NCI-H1417 treated with DMSO at 0.1 percent for 48 hours (cell line): Measurements from ENCODE around the gene SNX27.
"Not testable (repeated sequence)": the region's sequence is repeated elsewhere in the genome, so short reads cannot be mapped to it uniquely, and the experiment has no call there.

Source experiments
- DNase-seq: peaks from one replicate; lab custom pipeline; 2025; lab: John Stamatoyannopoulos, UW

SNX27 gene

GRCh38 chr1:151641229-151641628, 29.4 kb downstream of the SNX27 start:
- DNase-seq, result no peak

DNA sequence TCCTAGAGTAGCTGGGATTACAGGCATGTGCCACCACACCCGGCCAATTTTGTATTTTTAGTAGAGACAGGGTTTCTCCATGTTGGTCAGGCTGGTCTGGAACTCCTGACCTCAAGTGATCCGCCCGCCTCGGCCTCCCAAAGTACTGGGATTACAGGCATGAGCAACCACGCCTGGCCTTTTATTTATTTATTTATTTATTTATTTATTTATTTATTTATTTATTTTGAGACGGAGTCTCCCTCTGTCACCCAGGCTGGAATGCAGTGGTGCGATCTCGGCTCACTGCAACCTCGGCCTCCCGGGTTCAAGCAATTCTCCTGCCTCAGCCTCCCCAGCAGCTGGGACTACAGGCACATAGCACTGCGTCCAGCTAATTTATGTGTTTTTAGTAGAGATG, 31.2 kb downstream of the SNX27 start:
- DNase-seq, result not testable (repeated sequence)

DNA sequence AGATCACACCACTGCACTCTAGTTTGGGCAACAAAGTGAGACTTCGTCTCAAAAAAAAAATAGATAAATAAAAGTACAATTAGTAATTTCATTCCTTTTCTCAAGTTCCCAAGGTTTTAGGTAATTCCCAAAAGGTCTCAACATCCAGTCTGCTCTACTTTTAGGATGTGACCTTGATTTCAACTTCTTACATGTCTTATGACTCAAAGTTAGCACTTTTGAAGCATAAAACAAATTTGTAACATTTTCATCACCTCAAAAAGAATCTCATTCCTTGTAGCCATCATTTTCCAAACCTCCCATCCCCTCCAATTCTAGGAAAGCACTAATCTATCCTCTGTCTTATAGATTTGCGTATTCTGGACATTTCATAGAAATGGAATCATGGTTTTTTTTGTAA, 32.2 kb downstream of the SNX27 start:
- DNase-seq, result no peak

GRCh38 chr1:151653397-151653796, 41.5 kb downstream of the SNX27 start:
- no peak for DNase-seq

DNA sequence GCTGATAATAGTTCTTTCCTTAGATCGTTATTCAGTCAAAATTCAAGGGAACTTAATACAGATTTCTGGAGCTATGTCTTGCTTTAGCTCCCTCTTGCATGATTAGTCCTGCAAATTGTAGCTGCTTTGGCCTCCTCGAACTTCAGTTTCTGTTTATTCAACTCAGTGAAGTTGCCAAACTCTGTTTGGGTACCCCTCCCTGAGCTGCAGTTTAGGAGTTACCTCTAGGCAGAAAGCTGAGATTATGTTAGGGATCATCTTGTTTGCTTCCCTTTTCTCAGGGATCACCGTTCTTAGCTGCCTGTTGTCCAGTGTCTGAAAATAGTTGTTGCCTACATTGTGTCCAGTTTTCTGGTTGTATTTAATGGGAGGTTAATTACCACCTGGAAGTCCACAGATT, 43.5 kb downstream of the SNX27 start:
- DNase-seq, result no peak

DNA sequence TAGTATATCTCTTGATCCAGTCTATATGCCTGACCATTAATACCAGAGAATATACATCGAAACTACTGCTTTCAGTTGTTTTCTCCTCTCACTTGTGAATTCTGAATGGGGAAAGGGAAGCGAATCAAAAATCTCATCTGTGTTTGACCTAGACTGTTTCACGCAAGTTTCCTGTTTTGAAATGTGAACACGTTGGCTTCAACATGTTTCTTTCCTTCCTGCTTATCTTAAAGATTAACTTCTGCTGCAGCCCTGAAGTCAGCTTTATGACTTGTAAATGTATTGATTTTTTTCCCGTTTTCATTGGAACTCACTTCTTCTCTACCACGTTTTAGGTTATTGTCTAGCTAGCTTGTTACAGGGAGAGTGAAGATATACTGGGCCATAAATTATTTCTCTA, 49.9 kb downstream of the SNX27 start:
- no peak for DNase-seq

DNA sequence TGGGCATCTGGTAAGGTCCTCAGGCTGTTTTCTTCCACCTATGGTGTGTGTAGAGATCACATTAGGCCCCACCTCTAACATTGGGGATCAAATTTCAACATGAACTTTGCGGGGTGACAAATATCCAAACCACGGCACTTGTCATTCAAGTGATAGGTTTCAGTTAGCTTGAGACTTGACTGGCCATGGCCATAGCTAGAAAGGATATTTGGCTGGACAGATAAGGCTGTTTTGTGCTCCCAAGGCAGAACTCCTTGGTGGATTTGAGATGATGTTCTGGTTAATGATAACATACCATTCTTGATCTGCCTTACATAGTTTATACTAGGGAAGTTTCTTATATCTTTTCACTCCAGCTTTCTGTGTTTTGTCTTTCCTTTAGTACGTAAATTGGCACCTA, 56.2 kb downstream of the SNX27 start:
- no peak for DNase-seq

DNA sequence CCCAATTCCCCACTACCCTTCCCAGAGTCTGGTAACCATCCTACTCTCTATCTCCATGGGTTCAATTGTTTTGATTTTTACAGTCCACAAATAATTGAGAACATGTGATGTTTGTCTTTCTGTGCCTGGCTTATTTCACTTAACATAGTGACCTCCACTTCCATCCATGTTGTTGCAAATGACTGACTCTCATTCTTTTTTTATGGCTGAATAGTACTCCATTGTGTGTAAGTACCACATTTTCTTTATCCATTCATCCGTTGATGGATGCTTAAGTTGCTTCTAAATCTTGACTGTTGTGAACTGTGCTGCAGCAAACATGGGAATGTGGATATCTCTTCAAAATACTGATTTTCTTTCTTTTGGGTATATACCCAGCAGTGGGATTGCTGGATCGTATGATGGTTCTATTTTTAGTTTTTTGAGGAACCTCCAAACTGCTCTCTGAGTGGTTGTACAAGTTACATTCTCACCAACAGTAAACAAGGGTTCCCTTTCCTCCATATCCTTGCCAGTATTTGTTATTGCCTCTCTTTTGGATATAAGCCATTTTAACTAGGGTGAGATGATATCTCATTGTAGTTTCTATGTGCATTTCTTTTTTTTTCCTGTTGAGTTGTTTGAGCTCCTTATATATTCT, 58.3 kb downstream of the SNX27 start:
- DNase-seq, result not testable (repeated sequence)

GRCh38 chr1:151673407-151673806, 61.6 kb downstream of the SNX27 start:
- no peak for DNase-seq

GRCh38 chr1:151680391-151680790, 68.5 kb downstream of the SNX27 start:
- DNase-seq, result no peak

DNA sequence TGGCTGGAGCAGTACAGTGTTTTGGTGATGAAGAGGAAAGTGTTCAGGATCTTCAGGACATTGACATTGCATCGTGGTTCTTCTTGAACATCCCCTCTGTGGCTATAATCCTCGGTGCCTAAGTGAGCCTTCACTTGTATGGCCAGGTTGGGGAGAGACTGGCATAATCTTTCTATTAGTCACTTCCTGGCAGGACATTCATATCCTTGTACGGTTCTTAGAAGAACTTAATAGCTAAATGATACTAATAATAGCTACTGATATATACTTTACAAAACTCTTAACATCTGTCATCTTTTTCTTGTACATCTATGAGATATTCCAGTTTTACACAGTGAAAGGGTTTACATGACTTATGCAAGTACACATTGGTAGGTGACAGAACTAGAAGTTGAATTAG, 69.0 kb downstream of the SNX27 start:
- DNase-seq, result no peak

- no peak for DNase-seq
These were observed 70.1 kb downstream of the SNX27 start for GRCh38 chr1:151681923-151682322.

GRCh38 chr1:151682901-151683300, 71.1 kb downstream of the SNX27 start:
- not testable (repeated sequence) for DNase-seq

DNA sequence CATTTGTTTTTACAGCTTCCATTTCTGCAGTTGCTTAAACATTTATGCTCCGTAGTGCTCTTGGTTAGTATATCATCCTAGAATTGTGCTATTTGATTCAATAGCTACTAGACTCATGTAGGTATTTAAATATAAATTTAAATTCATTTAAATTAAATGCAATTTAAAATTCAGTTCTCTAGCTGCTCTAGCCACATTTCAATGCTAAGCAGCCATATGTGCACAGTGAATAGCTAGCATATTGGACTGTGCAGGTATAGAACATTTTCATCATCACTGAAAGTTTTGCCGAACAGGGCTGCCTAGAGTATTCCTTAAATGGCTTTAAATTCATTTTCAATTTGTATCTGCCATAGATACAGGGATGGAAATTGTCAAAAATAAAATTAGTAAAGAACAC, 72.3 kb downstream of the SNX27 start:
- no peak for DNase-seq

DNA sequence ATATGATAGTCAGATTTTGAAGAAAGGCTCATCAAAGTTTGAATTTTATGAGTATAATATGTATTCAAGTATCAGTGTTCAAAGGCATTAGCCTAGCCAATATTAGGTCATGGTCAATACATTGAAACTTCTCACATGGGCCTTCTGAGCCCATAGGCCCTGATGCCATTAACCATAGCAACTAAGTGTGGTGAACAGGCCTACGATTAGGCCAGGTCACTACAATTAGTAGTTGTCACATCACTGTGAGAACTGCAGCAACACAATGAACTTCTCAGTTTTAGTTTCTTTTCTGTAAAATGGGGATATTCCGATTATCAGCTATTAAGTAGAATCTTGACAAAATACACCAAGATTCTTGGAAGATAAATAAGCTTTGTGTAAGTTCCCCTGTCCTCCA, 74.7 kb downstream of the SNX27 start:
- DNase-seq, result no peak

DNA sequence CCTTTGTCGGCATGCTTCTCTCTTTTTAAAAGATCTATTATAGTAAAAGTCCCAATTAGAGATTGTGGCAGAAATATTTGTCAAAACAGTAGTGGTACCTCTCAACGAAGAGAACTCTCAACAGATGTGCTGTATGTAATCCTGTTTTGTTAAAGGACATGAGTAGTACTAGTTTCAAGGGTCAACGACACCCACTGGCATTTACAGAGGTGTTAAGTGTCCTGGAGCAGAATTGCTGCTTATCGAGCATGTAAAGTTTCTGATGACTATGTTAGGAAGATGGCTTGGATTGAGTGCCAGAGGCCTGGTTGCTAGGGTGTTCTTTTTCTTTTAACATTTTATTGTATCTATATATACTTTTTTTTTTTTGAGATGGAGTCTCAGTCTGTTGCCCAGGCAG, 77.6 kb downstream of the SNX27 start:
- no peak for DNase-seq

DNA sequence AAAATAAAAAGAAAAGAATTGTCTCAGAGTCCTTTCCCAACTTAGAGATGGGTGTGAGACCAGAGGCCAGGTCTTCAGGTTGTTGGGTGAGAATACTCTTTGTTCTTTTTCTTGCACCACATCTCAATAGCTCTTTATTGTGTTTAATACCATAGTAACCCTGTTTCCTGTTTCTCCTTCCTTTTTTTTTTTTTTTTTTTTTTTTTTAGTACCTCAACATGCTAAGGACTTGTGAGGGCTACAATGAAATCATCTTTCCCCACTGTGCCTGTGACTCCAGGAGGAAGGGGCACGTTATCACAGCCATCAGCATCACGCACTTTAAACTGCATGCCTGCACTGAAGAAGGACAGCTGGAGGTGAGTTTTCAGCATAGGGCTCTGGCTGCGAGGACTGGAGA, 80.4 kb downstream of the SNX27 start:
- DNase-seq, result no peak

DNA sequence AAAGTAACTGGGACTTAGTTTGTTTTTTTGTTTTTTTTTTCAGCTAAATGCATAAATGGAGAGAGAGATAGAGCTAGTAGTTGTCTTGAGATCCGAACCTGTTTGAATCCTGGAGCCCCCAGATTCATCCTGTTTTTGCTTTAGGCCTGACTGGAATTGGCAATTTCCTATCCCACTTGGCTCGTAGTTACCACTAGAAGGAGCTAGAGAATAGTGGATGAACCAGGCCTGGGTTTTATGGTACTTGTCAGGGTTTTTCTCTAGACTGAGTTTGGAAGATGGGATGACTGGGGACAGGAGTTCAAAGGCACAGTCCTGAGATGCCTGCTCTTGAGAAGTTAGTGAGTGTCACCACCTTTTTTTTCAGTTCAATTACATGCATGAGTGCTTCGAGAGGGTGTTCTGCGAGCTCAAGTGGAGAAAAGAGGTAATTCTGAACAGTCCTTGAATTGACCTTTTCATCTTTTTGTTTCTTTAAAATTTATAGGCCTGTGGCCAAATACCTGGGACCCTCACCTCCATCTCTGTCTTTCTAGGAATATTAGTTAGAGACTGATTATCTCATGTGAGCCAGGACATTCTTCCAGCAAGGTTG, 81.3 kb downstream of the SNX27 start:
- DNase-seq, result peak; percentile 3

DNA sequence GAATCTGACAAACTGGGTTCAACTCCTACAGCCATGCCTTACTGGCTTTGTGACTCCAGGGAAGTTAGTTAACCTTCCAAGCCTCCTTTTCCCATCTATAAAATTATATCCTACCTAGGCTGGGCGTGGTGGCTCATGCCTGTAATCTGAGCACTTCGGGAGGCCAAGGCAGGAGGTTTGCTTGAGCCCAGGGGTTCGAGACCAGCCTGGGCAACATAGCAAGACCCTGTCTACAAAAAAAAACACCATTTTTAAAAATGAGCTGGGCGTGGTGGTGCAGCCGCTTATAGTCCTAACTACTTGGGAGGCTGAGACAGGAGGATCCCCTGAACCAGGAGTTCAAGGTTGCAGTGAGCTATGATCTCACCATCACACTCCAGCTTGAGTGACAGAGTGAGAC, 89.7 kb downstream of the SNX27 start:
- DNase-seq, result no peak

- DNase-seq, result no peak
These were observed 91.1 kb downstream of the SNX27 start for GRCh38 chr1:151702936-151703335.

DNA sequence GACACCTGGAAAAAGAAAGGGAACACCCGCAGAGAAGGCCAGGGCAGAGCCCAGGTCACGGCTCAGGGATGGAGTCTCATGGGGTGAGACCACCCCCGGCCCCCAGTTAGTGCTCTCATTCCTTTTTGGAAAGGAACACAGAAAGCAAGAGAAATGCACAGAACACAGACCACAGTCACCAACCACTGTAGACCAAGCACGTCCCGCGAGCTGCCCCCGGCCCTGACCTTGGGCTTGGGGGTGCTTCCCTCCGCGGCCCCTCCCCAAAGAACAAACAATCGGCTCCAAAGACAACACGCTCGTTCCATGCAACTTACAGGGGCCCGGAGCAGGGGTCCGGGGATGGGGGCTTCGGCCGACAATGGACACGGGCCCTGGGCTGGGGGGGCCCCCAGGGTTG, 92.0 kb downstream of the SNX27 start:
- no peak for DNase-seq

DNA sequence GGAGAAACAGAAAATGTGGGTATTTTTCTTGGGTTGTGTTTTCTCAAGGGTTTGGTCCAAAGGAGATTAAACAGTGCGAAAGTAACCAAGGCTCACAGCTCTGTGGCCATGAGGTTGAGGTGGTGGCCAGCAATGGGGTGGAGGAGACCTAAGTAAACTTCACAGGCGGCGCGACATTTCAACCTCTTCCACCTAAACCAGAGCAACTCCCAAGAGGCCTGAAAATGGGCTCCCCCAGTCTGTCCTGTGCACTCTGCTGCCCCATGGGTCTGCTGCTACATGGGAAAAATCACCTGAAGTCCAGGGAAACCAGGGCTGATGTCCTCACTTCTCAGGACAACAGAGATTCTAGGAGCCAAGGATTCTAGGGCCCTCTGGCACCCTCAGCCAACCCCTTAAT, 92.4 kb downstream of the SNX27 start:
- no peak for DNase-seq

- no peak for DNase-seq
These were observed 93.3 kb downstream of the SNX27 start for GRCh38 chr1:151705146-151705545.

- DNase-seq, result no peak
These were observed 94.1 kb downstream of the SNX27 start for GRCh38 chr1:151705753-151706463.
